H1 (cell line): ENCODE data around the gene MECR. TPM values are rescaled to one million over a fixed set of nuclear protein-coding genes. Genes with fewer than 3 reads are reported as not detected.

Experiments used
- CTCF ChIA-PET: fragments of 300-600 bp; sonication (Branson Sonifier 250); formaldehyde crosslinking; loops from one replicate; lab custom pipeline; 2021; ENCODE audit not compliant: partially characterized antibody; lab: Charles Lee
- POLR2A ChIA-PET: fragments of 300-600 bp; sonication (Branson Sonifier 250); formaldehyde crosslinking; loops from one replicate; lab custom pipeline; 2021; ENCODE audit warnings: inconsistent platforms; ENCODE audit not compliant: partially characterized antibody; lab: Charles Lee
- DNase-seq, 2 experiments: peaks; one replicate each; pipeline versions ENCODE4 v3.0.0 to v3.0.0-alpha.2; 2010 to 2022; ENCODE audit warnings: low spot score in 2 of 2, low read depth in 1 of 2, mixed read lengths in 1 of 2
- FAIRE-seq: peaks from 2 replicates; lab custom pipeline; 2011; peaks lifted over from hg19 to GRCh38; lab: Jason Lieb, UNC
- H2AFZ ChIP-seq: 2 replicates; pipeline ENCODE4 v1.8.1; 2012; ENCODE audit warnings: low read length, inconsistent platforms
- H2AK5ac ChIP-seq: 2 replicates; pipeline ENCODE4 v1.6.1; 2013; ENCODE audit warnings: low read depth, low read length
- H2BK120ac ChIP-seq: replicated peaks from 2 replicates; pipeline ENCODE3; 2013; ENCODE audit warnings: low read depth, low read length, inconsistent platforms
- H2BK12ac ChIP-seq: 2 replicates; pipeline ENCODE4 v1.6.1; 2013; ENCODE audit warnings: low read depth, low read length
- H2BK15ac ChIP-seq: 2 replicates; pipeline ENCODE4 v1.6.1; 2013; ENCODE audit warnings: low read length
- H2BK20ac ChIP-seq: 2 replicates; pipeline ENCODE4 v1.6.1; 2013; ENCODE audit warnings: low read length
- H2BK5ac ChIP-seq: 2 replicates; pipeline ENCODE4 v1.6.1; 2013; ENCODE audit warnings: low read depth, low read length
- H3K14ac ChIP-seq: 2 replicates; pipeline ENCODE4 v1.6.1; 2013; ENCODE audit warnings: inconsistent platforms; ENCODE audit not compliant: insufficient read length
- H3K18ac ChIP-seq: 2 replicates; pipeline ENCODE4 v1.6.1; 2013; ENCODE audit warnings: low read length; ENCODE audit errors: extremely low read depth
- H3K23ac ChIP-seq: 2 replicates; pipeline ENCODE4 v1.6.1; 2013; ENCODE audit warnings: inconsistent platforms; ENCODE audit not compliant: insufficient read length
- H3K23me2 ChIP-seq: 2 replicates; pipeline ENCODE4 v1.6.1; 2013; ENCODE audit warnings: low read depth, low read length
- H3K27ac ChIP-seq: 2 replicates; pipeline ENCODE4 v1.6.1; 2011; ENCODE audit warnings: low read depth, low read length, inconsistent platforms
- H3K27me3 ChIP-seq, 4 experiments: replicated peaks in 1 of 4; 1 replicate in 1 of 4; 2 replicates in 3 of 4; pipeline versions ENCODE4 v1.6.1 to v1.8.1; 2011 to 2013; ENCODE audit warnings: low read length in 3 of 4, mild to moderate bottlenecking in 3 of 4, inconsistent platforms in 2 of 4, mixed read lengths in 2 of 4, moderate library complexity in 1 of 4; ENCODE audit not compliant: control insufficient read depth in 3 of 4, insufficient read depth in 3 of 4; ENCODE audit errors: extremely low read depth in 1 of 4
- H3K36me3 ChIP-seq, 4 experiments: 2 replicates each; pipeline versions ENCODE4 v1.6.1 to v1.8.1; 2011 to 2013; ENCODE audit warnings: mild to moderate bottlenecking in 4 of 4, low read length in 3 of 4, moderate library complexity in 2 of 4, control low read depth in 1 of 4, inconsistent platforms in 1 of 4; ENCODE audit not compliant: insufficient read depth in 4 of 4, control insufficient read depth in 2 of 4
- H3K4ac ChIP-seq: replicated peaks from 2 replicates; pipeline ENCODE3; 2013; ENCODE audit warnings: low read length, low read depth, mixed read lengths, inconsistent platforms; ENCODE audit not compliant: insufficient read length
- H3K4me1 ChIP-seq, 4 experiments: replicated peaks in 1 of 4; 1 replicate in 1 of 4; 2 replicates in 3 of 4; pipeline versions ENCODE4 v1.6.1 to v1.8.1; 2011 to 2013; ENCODE audit warnings: low read length in 3 of 4, inconsistent platforms in 2 of 4, mixed read lengths in 1 of 4; ENCODE audit not compliant: insufficient read depth in 4 of 4, control insufficient read depth in 3 of 4
- H3K4me2 ChIP-seq, 2 experiments: 2 replicates each; pipeline versions ENCODE4 v1.6.1 to v1.8.1; 2011 to 2013; ENCODE audit warnings: low read depth in 2 of 2, low read length in 2 of 2, control low read depth in 1 of 2, inconsistent platforms in 1 of 2, mild to moderate bottlenecking in 1 of 2; ENCODE audit not compliant: insufficient read depth in 1 of 2
- H3K4me3 ChIP-seq, 4 experiments: fragments of 200-600, 300-600 bp in 1 of 4; sonication (generic), shearing (Covaris generic), sonication (Bioruptor Twin) in 1 of 4; 2 replicates each; pipeline versions ENCODE4 v1.5.1 to v1.8.1; 2011 to 2016; ENCODE audit warnings: low read length in 4 of 4, low read depth in 3 of 4, control low read depth in 2 of 4, inconsistent platforms in 2 of 4, mild to moderate bottlenecking in 2 of 4, mixed read lengths in 1 of 4, moderate library complexity in 1 of 4; ENCODE audit not compliant: insufficient read depth in 2 of 4; ENCODE audit errors: extremely low read depth in 1 of 4
- H3K56ac ChIP-seq: replicated peaks from 2 replicates; pipeline ENCODE3; 2013; ENCODE audit warnings: low read depth, mild to moderate bottlenecking, mixed read lengths, low read length, inconsistent platforms; ENCODE audit not compliant: insufficient read length
- H3K79me1 ChIP-seq: 2 replicates; pipeline ENCODE4 v1.6.1; 2013; ENCODE audit warnings: low read depth, low read length, control low read depth
- H3K79me2 ChIP-seq, 2 experiments: 2 replicates each; pipeline versions ENCODE4 v1.6.1 to v1.8.1; 2012 to 2013; ENCODE audit warnings: low read length in 2 of 2, mild to moderate bottlenecking in 2 of 2, inconsistent platforms in 1 of 2; ENCODE audit not compliant: insufficient read depth in 2 of 2, control insufficient read depth in 1 of 2
- H3K9ac ChIP-seq, 4 experiments: replicated peaks in 1 of 4; 1 replicate in 1 of 4; 2 replicates in 3 of 4; pipeline versions ENCODE4 v1.6.1 to v1.8.1; 2011 to 2013; ENCODE audit warnings: low read depth in 3 of 4, low read length in 3 of 4, control low read depth in 2 of 4, mild to moderate bottlenecking in 2 of 4, moderate library complexity in 2 of 4, inconsistent platforms in 1 of 4; ENCODE audit errors: extremely low read depth in 1 of 4
- H3K9me3 ChIP-seq, 2 experiments: 2 replicates each; pipeline versions ENCODE4 v1.6.1 to v1.8.1; 2012 to 2013; ENCODE audit warnings: mild to moderate bottlenecking in 2 of 2, moderate library complexity in 2 of 2, control low read depth in 1 of 2, inconsistent platforms in 1 of 2, low read depth in 1 of 2, low read length in 1 of 2, mixed read lengths in 1 of 2; ENCODE audit not compliant: insufficient read depth in 2 of 2
- H4K20me1 ChIP-seq, 2 experiments: replicated peaks in 1 of 2; 2 replicates each; pipeline versions ENCODE3 to v1.8.1; 2011 to 2013; ENCODE audit warnings: inconsistent platforms in 2 of 2, low read length in 2 of 2, mild to moderate bottlenecking in 1 of 2; ENCODE audit not compliant: insufficient read depth in 2 of 2, control insufficient read depth in 1 of 2
- H4K5ac ChIP-seq: 2 replicates; pipeline ENCODE4 v1.6.1; 2013; ENCODE audit warnings: low read length, low read depth, mixed read lengths, inconsistent platforms; ENCODE audit not compliant: insufficient read length
- H4K8ac ChIP-seq: 2 replicates; pipeline ENCODE4 v1.8.0; 2013; ENCODE audit warnings: mild to moderate bottlenecking, moderate library complexity, low read length, inconsistent platforms; ENCODE audit not compliant: insufficient read depth; ENCODE audit errors: extremely low read depth
- H4K91ac ChIP-seq: replicated peaks from 2 replicates; pipeline ENCODE3; 2013; ENCODE audit warnings: low read length, mixed read lengths, inconsistent platforms; ENCODE audit not compliant: insufficient read length
- ATF3 ChIP-seq: IDR thresholded peaks from 2 replicates; pipeline ENCODE4 v1.6.1; 2011; ENCODE audit warnings: low read depth, mild to moderate bottlenecking, low read length; ENCODE audit not compliant: insufficient read depth
- BRCA1 ChIP-seq: IDR thresholded peaks from 2 replicates; pipeline ENCODE4 v1.6.1; 2012; ENCODE audit warnings: low read depth, low read length, improper control_type of control experiment
- CBX8 ChIP-seq: fragments of 300-800, 300-1000 bp; sonication (generic); IDR thresholded peaks from 2 replicates; pipeline ENCODE4 v1.7.1; 2016; ENCODE audit warnings: low read depth, low read length, borderline replicate concordance
- HDAC2 ChIP-seq, 2 experiments: fragments of 300-600 bp in 1 of 2; sonication (generic) in 1 of 2; IDR thresholded peaks; 2 replicates each; pipeline ENCODE4 v1.6.1; 2011 to 2012; ENCODE audit warnings: low read depth in 2 of 2, low read length in 2 of 2, mild to moderate bottlenecking in 2 of 2, moderate library complexity in 2 of 2, borderline replicate concordance in 1 of 2, inconsistent platforms in 1 of 2
- KDM4A ChIP-seq: IDR thresholded peaks from one replicate; pipeline ENCODE4 v1.7.1; 2012; ENCODE audit warnings: low read depth, mild to moderate bottlenecking, moderate library complexity, low read length, inconsistent platforms; ENCODE audit not compliant: severe bottlenecking
- NRF1 ChIP-seq: IDR thresholded peaks from 2 replicates; pipeline ENCODE4 v1.6.1; 2011; ENCODE audit warnings: mild to moderate bottlenecking, low read depth, low read length, improper control_type of control experiment
- POLR2A ChIP-seq, 2 experiments: IDR thresholded peaks; 1 replicate in 1 of 2; 2 replicates in 1 of 2; pipeline ENCODE4 v1.6.1; 2011; ENCODE audit warnings: low read depth in 2 of 2, low read length in 2 of 2, mild to moderate bottlenecking in 2 of 2; ENCODE audit errors: control extremely low read depth in 1 of 2
- POLR2AphosphoS5 ChIP-seq: IDR thresholded peaks from 2 replicates; pipeline ENCODE4 v1.6.1; 2011; ENCODE audit warnings: low read depth, low read length
- RBBP5 ChIP-seq: IDR thresholded peaks from 2 replicates; pipeline ENCODE4 v1.7.1; 2012; ENCODE audit warnings: low read depth, mild to moderate bottlenecking, inconsistent platforms, low read length, moderate library complexity, borderline replicate concordance
- SIRT6 ChIP-seq: IDR thresholded peaks from one replicate; pipeline ENCODE4 v1.7.1; 2012; ENCODE audit warnings: low read length, inconsistent platforms
- SIX5 ChIP-seq: IDR thresholded peaks from 2 replicates; pipeline ENCODE4 v1.6.1; 2011; ENCODE audit warnings: mild to moderate bottlenecking, low read depth, low read length
- WGBS, 2 experiments: shearing (Covaris generic) in 1 of 2; methylation state at CpG; one replicate each; pipeline versions ENCODE4 v1.1.6 to v1.1.7; 2013 to 2015; ENCODE audit warnings: low lambda C conversion rate in 2 of 2, mixed read lengths in 2 of 2, inconsistent platforms in 1 of 2, low coverage in 1 of 2, missing lambda C conversion rate in 1 of 2; ENCODE audit not compliant: insufficient replicate concordance in 2 of 2, insufficient coverage in 1 of 2, insufficient read length in 1 of 2; ENCODE audit errors: extremely low coverage in 1 of 2, missing lambda C conversion rate in 1 of 2; 5-methylcytosine and 5-hydroxymethylcytosine counted together
- polyA plus RNA-seq, 7 experiments: library from polyadenylated mRNA; depleted of rRNA in 3 of 7; stranded (reverse) in 5 of 7; unstranded in 2 of 7; fragments of >200 nt in 5 of 7; fragments of 200-250 nt in 2 of 7; gene quantifications; 1 replicate in 5 of 7; 2 replicates in 1 of 7; 4 replicates in 1 of 7; pipeline versions ENCODE4 v1.2.1 to v1.2.3, GENCODE V29; 2011 to 2013; ENCODE audit warnings: missing spikeins in 2 of 7, mixed read lengths in 2 of 7
- total RNA-seq: library from RNA; stranded (reverse); fragmentation: NEBNext Ultra II Directional; extraction: Animal tissue kit (Norgen Biotek cat#: 25700); gene quantifications from 2 replicates; pipeline ENCODE4 v1.2.1, GENCODE V29; 2021

MECR gene
- total and polyA plus RNA-seq, 2 of the 8 experiments (the other 6 are each of a cell fraction or from before 2014, with no cell fraction given), result 24.2 to 24.4 TPM

GRCh38 chr1:29270929-29271521 lies 40.3 kb upstream of the MECR start:
- Histone ChIP-seq H2BK20ac (no peak overlapping the region), H3K56ac (no peak overlapping the region), H3K4ac (no peak overlapping the region), H2AK5ac (no peak overlapping the region; the same call in 1 of the 2 replicates), H2BK15ac (no peak overlapping the region), H2BK120ac (no peak overlapping the region), H3K36me3 (0 out of 8 replicates have a peak, but pooled peaks cover 0 to 3% (median 0%) of the 10 kb centered on the region in 4 experiments), H4K8ac (no peak overlapping the region), H2AFZ (no peak overlapping the region), H3K23me2 (no peaks in the 10 kb centered on the region), H3K4me2 (peak overlapping the region; percentile 49 to 73), H3K9ac (no peak overlapping the region), H2BK5ac (0 out of 2 replicates have a peak overlapping the region, but pooled peaks have one; percentile 46), H4K20me1 (no peaks in the 10 kb centered on the region), H3K14ac (no peak overlapping the region), H3K18ac (no peak overlapping the region; the same call in 1 of the 2 replicates), H3K79me2 (no peaks in the 10 kb centered on the region), H3K27me3 (no peaks in the 10 kb centered on the region), H4K91ac (no peak overlapping the region), H3K9me3 (no peaks in the 10 kb centered on the region), H3K23ac (no peak overlapping the region), H4K5ac (peak overlapping the region; percentile 34), H3K79me1 (no peaks in the 10 kb centered on the region), H3K27ac (no peak overlapping the region), H2BK12ac (0 out of 2 replicates have a peak overlapping the region, but pooled peaks have one; percentile 7), H3K4me1 (peaks cover 6 to 15% (median 11%) of the 10 kb centered on the region in 4 experiments), H3K4me3 (peak overlapping the region in 1 of 4 experiments; percentile 11; a peak in 1 of 8 replicates)
- ChIA-PET POLR2A (interaction anchor here (1.0 to 1.6 kb wide), 5 partner anchors 10 to 40 kb away, joined by 3 to 6 read pairs (median 4); partner anchors contain the start of gene MECR), CTCF (interaction anchor here (0.8 to 3.5 kb wide), 11 partner anchors 13 to 219 kb away, joined by 3 to 11 read pairs (median 5); no protein-coding TSS in a partner anchor)
- FAIRE-seq (no peak), DNase-seq (no peak)
- no peak for TF ChIP-seq ATF3
- no peak for TF ChIP-seq CBX8
- TF ChIP-seq HDAC2 (IDR thresholded peaks at IDR 0.05; ENCODE audit: borderline replicate concordance in 1 of 2, low read depth in 2 of 2, low read length in 2 of 2), result no peak
- TF ChIP-seq SIRT6, result no peak
- no peak for TF ChIP-seq NRF1
- TF ChIP-seq BRCA1, result no peak
- TF ChIP-seq POLR2A (IDR thresholded peaks at IDR 0.05; ENCODE audit: control extremely low read depth in 1 of 2, low read depth in 2 of 2, low read length in 2 of 2), result no peak
- no peak for TF ChIP-seq SIX5
- TF ChIP-seq KDM4A, result no peak
- no peak for TF ChIP-seq RBBP5
- no peak for TF ChIP-seq POLR2AphosphoS5
- WGBS, 2 experiments, result 71% methylated on average over 3 of the region's 3 CpGs; no CpG with 5 or more reads in 1 of the 2 experiments
